ENCODE results near the gene DPP6.

DNA sequence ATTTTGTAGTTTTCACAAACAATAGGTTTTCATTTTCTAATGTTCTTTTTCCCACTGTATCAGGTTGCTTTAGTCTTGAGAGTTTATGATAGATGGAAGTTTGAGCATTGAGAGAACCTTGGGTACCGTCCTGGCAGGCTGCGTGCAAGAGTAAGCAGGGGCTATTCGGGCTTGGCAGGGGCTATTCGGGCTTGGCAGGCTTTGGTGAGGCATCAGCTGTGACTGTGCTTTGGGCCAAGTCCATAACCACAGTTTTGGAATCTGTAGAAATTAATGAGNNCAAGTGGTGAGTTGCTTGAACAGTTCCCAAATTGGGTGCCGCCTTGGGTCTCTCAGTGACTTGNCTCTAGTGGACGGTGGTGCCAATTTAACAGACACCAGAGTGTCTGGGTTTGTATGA, 526.1 kb downstream of the DPP6 start:
- TF ChIP-seq CTCF (conservative IDR thresholded peaks at IDR 0.05; ENCODE audit: low read length) (no peak), EZH2phosphoT487 (IDR thresholded peaks at IDR 0.05; ENCODE audit: borderline replicate concordance, low read depth, low read length) (no peak)
